ENCODE measurements around the gene TXLNA. TPM values are rescaled to one million over a fixed set of nuclear protein-coding genes. Genes with fewer than 3 reads are reported as not detected.

Gene TXLNA
- total RNA-seq, 5 donors from 2014 or later (not counting 1 experiment from before 2014, with no cell fraction given): 25.3 to 47.7 (median 43.8) TPM

DNA sequence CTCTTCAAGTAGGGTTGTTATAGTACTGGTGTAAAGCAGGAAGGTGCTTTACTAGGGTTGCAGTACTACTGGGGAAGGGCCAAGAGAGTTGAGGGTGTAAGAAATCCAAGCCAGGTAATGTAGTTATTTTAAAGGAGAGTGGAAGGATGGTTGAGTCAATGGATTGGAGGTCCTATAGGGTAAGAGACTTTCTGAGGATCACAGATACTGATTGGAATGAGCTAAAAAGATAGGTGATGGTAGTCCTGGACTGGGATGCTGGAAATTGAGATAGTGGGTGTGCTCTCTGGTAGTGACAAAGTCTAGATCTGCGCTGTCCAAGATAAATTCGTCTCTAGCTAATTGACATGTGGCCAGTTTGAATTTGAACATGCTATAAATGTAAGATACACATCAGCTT is 7.0 kb downstream of the TXLNA start:
- ChIA-PET CTCF (interaction anchor here in 1 of 2 donors (0.6 kb wide), 1 partner anchor 119 kb away, joined by 3 read pairs; no protein-coding TSS in a partner anchor), POLR2A (interaction anchor here in 1 of 2 donors (0.7 kb wide), 1 partner anchor 125 kb away, joined by 4 read pairs; no protein-coding TSS in a partner anchor)
- Histone ChIP-seq H3K36me3 (ENCODE audit: control insufficient read depth in 2 of 2, extremely low read depth in 1 of 2, insufficient read depth in 1 of 2, low read length in 1 of 2) (peaks cover 25 to 76% of the 10 kb centered on the region in 2 donors), H3K9me3 (no peaks in the 10 kb centered on the region), H3K27me3 (replicated peaks in 1 of 2; ENCODE audit: control insufficient read depth in 2 of 2, extremely low read depth in 1 of 2, insufficient read depth in 2 of 2, low read length in 1 of 2) (no peaks in the 10 kb centered on the region), H3K4me1 (ENCODE audit: control insufficient read depth in 1 of 2, extremely low read depth in 1 of 2, insufficient read depth in 2 of 2, low read length in 2 of 2) (peaks cover 2 to 17% of the 10 kb centered on the region in 2 experiments), H3K4me3 (ENCODE audit: control insufficient read depth in 1 of 2, extremely low read depth in 1 of 2, low read length in 1 of 2) (no peak overlapping the region), H3K27ac (ENCODE audit: low read length) (no peak overlapping the region)
- ATAC-seq (replicated peaks in 1 of 4): no peak
- H3K27ac Mint-ChIP-seq: no peak overlapping the region
- H3K36me3 Mint-ChIP-seq: peaks cover 64% of the 10 kb centered on the region
- no peaks in the 10 kb centered on the region for H3K27me3 Mint-ChIP-seq
- H3K4me1 Mint-ChIP-seq: peaks cover 32 to 37% (median 35%) of the 10 kb centered on the region in 3 donors
- no CpG with 5 or more reads among the region's 2 CpGs for WGBS (ENCODE audit: insufficient coverage)
- H3K4me3 Mint-ChIP-seq: no peak overlapping the region
- no peaks in the 10 kb centered on the region for H3K9me3 Mint-ChIP-seq
- no peak for DNase-seq

GRCh38 chr1:32187850-32188249 is 8.4 kb downstream of the TXLNA start:
- no peak overlapping the region for H3K27ac Mint-ChIP-seq
- Histone ChIP-seq H3K9me3 (no peaks in the 10 kb centered on the region), H3K4me1 (ENCODE audit: control insufficient read depth in 1 of 2, extremely low read depth in 1 of 2, insufficient read depth in 2 of 2, low read length in 2 of 2) (peaks cover 0 to 6% of the 10 kb centered on the region in 2 experiments), H3K27ac (ENCODE audit: low read length) (no peak overlapping the region), H3K27me3 (replicated peaks in 1 of 2; ENCODE audit: control insufficient read depth in 2 of 2, extremely low read depth in 1 of 2, insufficient read depth in 2 of 2, low read length in 1 of 2) (no peaks in the 10 kb centered on the region), H3K4me3 (ENCODE audit: control insufficient read depth in 1 of 2, extremely low read depth in 1 of 2, low read length in 1 of 2) (no peak overlapping the region), H3K36me3 (ENCODE audit: control insufficient read depth in 2 of 2, extremely low read depth in 1 of 2, insufficient read depth in 1 of 2, low read length in 1 of 2) (peaks cover 33 to 85% of the 10 kb centered on the region in 2 donors)
- CTCF ChIA-PET: no interaction called here
- H3K9me3 Mint-ChIP-seq: no peaks in the 10 kb centered on the region
- DNase-seq (no peak), ATAC-seq (replicated peaks in 1 of 4) (no peak)
- H3K27me3 Mint-ChIP-seq: no peaks in the 10 kb centered on the region
- WGBS (ENCODE audit: insufficient coverage): 100% methylated on average over 8 of the region's 9 CpGs
- POLR2A ChIA-PET: interaction anchor here in 1 of 2 donors (0.6 kb wide), 1 partner anchor 34 kb away, joined by 3 read pairs; no protein-coding TSS in a partner anchor
- H3K4me3 Mint-ChIP-seq: no peak overlapping the region
- H3K4me1 Mint-ChIP-seq: peaks cover 23 to 25% (median 24%) of the 10 kb centered on the region in 3 donors
- peaks cover 68% of the 10 kb centered on the region for H3K36me3 Mint-ChIP-seq

GRCh38 chr1:32192220-32192948 is 12.9 kb downstream of the TXLNA start:
- Mint-ChIP-seq H3K4me3 (no peak overlapping the region), H3K4me1 (peaks cover 36 to 39% (median 37%) of the 10 kb centered on the region in 3 donors), H3K9me3 (no peaks in the 10 kb centered on the region), H3K27me3 (no peaks in the 10 kb centered on the region), H3K27ac (no peak overlapping the region), H3K36me3 (peaks cover 69% of the 10 kb centered on the region)
- Histone ChIP-seq H3K4me3 (ENCODE audit: control insufficient read depth in 1 of 2, extremely low read depth in 1 of 2, low read length in 1 of 2) (no peak overlapping the region), H3K27ac (ENCODE audit: low read length) (no peak overlapping the region), H3K4me1 (ENCODE audit: control insufficient read depth in 1 of 2, extremely low read depth in 1 of 2, insufficient read depth in 2 of 2, low read length in 2 of 2) (peaks cover 13 to 29% of the 10 kb centered on the region in 2 experiments), H3K9me3 (no peaks in the 10 kb centered on the region), H3K27me3 (replicated peaks in 1 of 2; ENCODE audit: control insufficient read depth in 2 of 2, extremely low read depth in 1 of 2, insufficient read depth in 2 of 2, low read length in 1 of 2) (no peaks in the 10 kb centered on the region), H3K36me3 (ENCODE audit: control insufficient read depth in 2 of 2, extremely low read depth in 1 of 2, insufficient read depth in 1 of 2, low read length in 1 of 2) (peaks cover 37 to 85% of the 10 kb centered on the region in 2 donors)
- POLR2A ChIA-PET: no interaction called here
- 100% methylated on average over 5 of the region's 8 CpGs for WGBS (ENCODE audit: insufficient coverage)
- no peak for ATAC-seq (replicated peaks in 1 of 4)
- DNase-seq: no peak
- CTCF ChIA-PET: interaction anchor here in 1 of 2 donors (0.5 kb wide), 1 partner anchor 1267 kb away, joined by 3 read pairs; no protein-coding TSS in a partner anchor

- Mint-ChIP-seq H3K36me3 (peaks cover 51% of the 10 kb centered on the region), H3K9me3 (no peaks in the 10 kb centered on the region), H3K27me3 (no peaks in the 10 kb centered on the region), H3K27ac (no peak overlapping the region), H3K4me3 (no peak overlapping the region), H3K4me1 (peaks cover 43 to 53% (median 50%) of the 10 kb centered on the region in 3 donors)
- WGBS (ENCODE audit: insufficient coverage): 93% methylated on average over 4 of the region's 6 CpGs
- Histone ChIP-seq H3K36me3 (ENCODE audit: control insufficient read depth in 2 of 2, extremely low read depth in 1 of 2, insufficient read depth in 1 of 2, low read length in 1 of 2) (peaks cover 29 to 61% of the 10 kb centered on the region in 2 donors), H3K9me3 (no peaks in the 10 kb centered on the region), H3K4me1 (ENCODE audit: control insufficient read depth in 1 of 2, extremely low read depth in 1 of 2, insufficient read depth in 2 of 2, low read length in 2 of 2) (peaks cover 19 to 41% of the 10 kb centered on the region in 2 experiments), H3K27ac (ENCODE audit: low read length) (no peak overlapping the region), H3K27me3 (replicated peaks in 1 of 2; ENCODE audit: control insufficient read depth in 2 of 2, extremely low read depth in 1 of 2, insufficient read depth in 2 of 2, low read length in 1 of 2) (no peaks in the 10 kb centered on the region), H3K4me3 (ENCODE audit: control insufficient read depth in 1 of 2, extremely low read depth in 1 of 2, low read length in 1 of 2) (no peak overlapping the region)
- CTCF ChIA-PET: interaction anchor here (0.5 to 0.6 kb wide), 2 partner anchors 45 to 63 kb away, joined by 3 to 10 read pairs; no protein-coding TSS in a partner anchor
- POLR2A ChIA-PET: no interaction called here
- no peak for DNase-seq
- ATAC-seq (replicated peaks in 1 of 4): no peak
Observed at GRCh38 chr1:32194984-32195383, 15.5 kb downstream of the TXLNA start.

GRCh38 chr1:32195531-32195930 is 16.1 kb downstream of the TXLNA start:
- CTCF ChIA-PET: interaction anchor here in 1 of 2 donors (0.7 kb wide), 1 partner anchor 123 kb away, joined by 3 read pairs; the partner anchor contains the start of gene TMEM39B
- peaks cover 47% of the 10 kb centered on the region for H3K36me3 Mint-ChIP-seq
- H3K27me3 ChIP-seq (replicated peaks in 1 of 2; ENCODE audit: control insufficient read depth in 2 of 2, extremely low read depth in 1 of 2, insufficient read depth in 2 of 2, low read length in 1 of 2): no peaks in the 10 kb centered on the region

More at GRCh38 chr1:32195531-32195930, 16.1 kb downstream of the TXLNA start:
- Histone ChIP-seq H3K36me3 (ENCODE audit: control insufficient read depth in 2 of 2, extremely low read depth in 1 of 2, insufficient read depth in 1 of 2, low read length in 1 of 2) (peaks cover 26 to 55% of the 10 kb centered on the region in 2 donors), H3K27ac (ENCODE audit: low read length) (no peak overlapping the region), H3K4me3 (ENCODE audit: control insufficient read depth in 1 of 2, extremely low read depth in 1 of 2, low read length in 1 of 2) (no peak overlapping the region), H3K9me3 (no peaks in the 10 kb centered on the region), H3K4me1 (ENCODE audit: control insufficient read depth in 1 of 2, extremely low read depth in 1 of 2, insufficient read depth in 2 of 2, low read length in 2 of 2) (peaks cover 21 to 46% of the 10 kb centered on the region in 2 experiments)
- Mint-ChIP-seq H3K4me3 (peak overlapping the region in 1 of 3 donors; percentile 64), H3K27ac (no peak overlapping the region), H3K4me1 (peaks cover 49 to 58% (median 55%) of the 10 kb centered on the region in 3 donors), H3K9me3 (no peaks in the 10 kb centered on the region), H3K27me3 (no peaks in the 10 kb centered on the region)
- DNase-seq (no peak), ATAC-seq (replicated peaks in 1 of 4) (no peak)
- WGBS (ENCODE audit: insufficient coverage): no CpG with 5 or more reads among the region's 3 CpGs
- POLR2A ChIA-PET: interaction anchor here (0.7 to 1.2 kb wide), 3 partner anchors 10 to 87 kb away, joined by 3 to 14 read pairs (median 3); partner anchors contain the start of genes IQCC (in 1 of the 2) and KPNA6 (in 1 of the 2)
